Neural progenitor cell (in vitro differentiated cells): ENCODE measurements around the gene CCDC144A. TPM values are rescaled to one million over a fixed set of nuclear protein-coding genes. Genes with fewer than 3 reads are reported as not detected.
"Not testable (repeated sequence)": the region's sequence is repeated elsewhere in the genome, so short reads cannot be mapped to it uniquely, and the experiment has no call there.

Source experiments
- DNase-seq: peaks from one replicate; pipeline ENCODE4 v3.0.0-alpha.2; 2016; ENCODE audit warnings: low spot score
- H2AFZ ChIP-seq: fragments of 200-600 bp; sonication (generic); replicated peaks from 2 replicates; pipeline ENCODE4 v1.6.1; 2016; ENCODE audit warnings: antibody characterized with exemption
- H3F3A ChIP-seq: fragments of 200-600 bp; sonication (generic); 2 replicates; pipeline ENCODE4 v1.6.1; 2016; ENCODE audit warnings: antibody characterized with exemption, low read depth
- H3K27ac ChIP-seq: fragments of 200-600 bp; sonication (generic); 2 replicates; pipeline ENCODE4 v1.5.1; 2016; ENCODE audit warnings: mild to moderate bottlenecking
- H3K27me3 ChIP-seq: fragments of 200-600 bp; sonication (generic); 2 replicates; pipeline ENCODE4 v1.6.1; 2016; ENCODE audit warnings: mild to moderate bottlenecking, moderate library complexity
- H3K36me3 ChIP-seq: fragments of 200-600 bp; sonication (generic); 2 replicates; pipeline ENCODE4 v1.5.1; 2016
- H3K4me1 ChIP-seq: fragments of 200-600 bp; sonication (generic); 2 replicates; pipeline ENCODE4 v1.6.1; 2016; ENCODE audit warnings: mixed run types
- H3K4me2 ChIP-seq: fragments of 200-600 bp; sonication (generic); 2 replicates; pipeline ENCODE4 v1.6.1; 2016
- H3K4me3 ChIP-seq: fragments of 200-600 bp; sonication (generic); 2 replicates; pipeline ENCODE4 v1.5.1; 2016
- H3K79me2 ChIP-seq: fragments of 200-600 bp; sonication (generic); 2 replicates; pipeline ENCODE4 v1.6.1; 2016; ENCODE audit warnings: low read depth
- H3K9ac ChIP-seq: fragments of 200-600 bp; sonication (generic); 2 replicates; pipeline ENCODE4 v1.6.1; 2016
- H3K9me3 ChIP-seq: fragments of 200-600 bp; sonication (generic); 2 replicates; pipeline ENCODE4 v1.5.1; 2016; ENCODE audit warnings: low read depth
- H4K20me1 ChIP-seq: fragments of 200-600 bp; sonication (generic); 2 replicates; pipeline ENCODE4 v1.6.1; 2016; ENCODE audit warnings: low read depth
- H3K27ac Mint-ChIP-seq: 3 replicates; pipeline ENCODE4 v1.8.0; 2021; ENCODE audit warnings: mixed read lengths
- H3K27me3 Mint-ChIP-seq: 2 replicates; pipeline ENCODE4 v1.8.0; 2022; ENCODE audit warnings: low read depth, mild to moderate bottlenecking, inconsistent platforms, moderate library complexity, mixed read lengths; ENCODE audit not compliant: insufficient read depth
- H3K36me3 Mint-ChIP-seq: 3 replicates; pipeline ENCODE4 v1.8.0; 2021; ENCODE audit warnings: mixed read lengths
- H3K4me1 Mint-ChIP-seq: 3 replicates; pipeline ENCODE4 v1.8.0; 2021; ENCODE audit warnings: mixed read lengths
- H3K4me3 Mint-ChIP-seq: 3 replicates; pipeline ENCODE4 v1.8.0; 2021; ENCODE audit warnings: mild to moderate bottlenecking, moderate library complexity, mixed read lengths
- H3K9me3 Mint-ChIP-seq: 3 replicates; pipeline ENCODE4 v1.8.0; 2020; ENCODE audit warnings: mixed read lengths
- total RNA-seq: library from RNA; depleted of rRNA; stranded (reverse); fragments of >200 nt; gene quantifications from 2 replicates; pipeline ENCODE4 v1.2.3, GENCODE V29; 2015; ENCODE audit warnings: low replicate concordance
- TF ChIP-seq, protein P1 (sequence below): fragments of 200-600 bp; sonication (generic); IDR thresholded peaks from 2 replicates; pipeline ENCODE4 v1.5.1; 2017; ENCODE audit warnings: antibody characterized with exemption, mild to moderate bottlenecking

Gene CCDC144A
- total RNA-seq, 1 donor from 2014 or later, result 8.2 TPM

DNA sequence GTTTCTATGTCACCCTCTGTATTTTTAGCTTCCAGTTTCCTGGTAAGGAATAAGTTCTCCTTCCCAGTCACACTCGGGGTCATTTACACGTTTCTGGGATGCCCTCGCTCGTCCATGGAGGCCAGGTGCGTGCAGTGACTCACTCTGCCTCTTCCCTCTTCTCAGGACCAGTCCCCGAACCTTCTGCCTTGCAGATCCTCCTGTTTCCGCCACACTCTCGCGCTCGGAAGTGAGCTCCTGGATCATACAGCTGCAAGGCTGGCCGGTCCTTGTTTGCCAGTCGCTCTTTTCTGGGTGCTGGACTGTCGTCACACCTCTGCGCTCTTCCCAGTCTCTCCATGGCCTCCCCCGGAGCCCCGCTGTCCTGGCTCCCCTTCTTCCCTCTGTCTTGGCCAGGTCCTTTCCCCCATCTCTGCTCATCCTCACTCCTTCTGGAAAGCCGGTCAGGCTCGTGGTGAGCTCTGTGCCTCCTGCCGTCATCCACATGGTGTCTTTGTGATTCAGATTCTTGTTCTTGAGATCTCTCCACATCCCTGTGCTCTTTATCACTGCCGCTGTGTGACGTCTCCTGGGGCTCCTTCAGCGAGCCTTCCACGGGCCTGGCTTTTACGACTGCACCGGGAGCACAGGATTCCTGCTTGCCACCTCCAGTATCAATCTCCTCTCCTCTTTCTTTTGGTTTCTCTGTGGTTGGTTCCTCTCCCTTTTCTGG lies 55.6 kb downstream of the CCDC144A start:
- H3K9ac ChIP-seq, H3K4me1 ChIP-seq, H3K9me3 ChIP-seq, H3K27me3 ChIP-seq, H3K36me3 Mint-ChIP-seq, H3K9me3 Mint-ChIP-seq, H3K79me2 ChIP-seq, H3K27ac ChIP-seq, H4K20me1 ChIP-seq, H3K27me3 Mint-ChIP-seq, H3K36me3 ChIP-seq: not testable (repeated sequence)
- peak; percentile 49 for DNase-seq
- H3K4me1 Mint-ChIP-seq, result peaks cover 13% of the 10 kb centered on the region
- H3K4me3 ChIP-seq, result peak overlapping the region; percentile 38
- H3K4me2 ChIP-seq, result peak overlapping the region; percentile 88
- H2AFZ ChIP-seq, result peak overlapping the region; percentile 86
- peak overlapping the region; percentile 77 for H3K4me3 Mint-ChIP-seq
- H3F3A ChIP-seq, result peaks cover 12% of the 10 kb centered on the region
- H3K27ac Mint-ChIP-seq, result peak overlapping the region; percentile 38

DNA sequence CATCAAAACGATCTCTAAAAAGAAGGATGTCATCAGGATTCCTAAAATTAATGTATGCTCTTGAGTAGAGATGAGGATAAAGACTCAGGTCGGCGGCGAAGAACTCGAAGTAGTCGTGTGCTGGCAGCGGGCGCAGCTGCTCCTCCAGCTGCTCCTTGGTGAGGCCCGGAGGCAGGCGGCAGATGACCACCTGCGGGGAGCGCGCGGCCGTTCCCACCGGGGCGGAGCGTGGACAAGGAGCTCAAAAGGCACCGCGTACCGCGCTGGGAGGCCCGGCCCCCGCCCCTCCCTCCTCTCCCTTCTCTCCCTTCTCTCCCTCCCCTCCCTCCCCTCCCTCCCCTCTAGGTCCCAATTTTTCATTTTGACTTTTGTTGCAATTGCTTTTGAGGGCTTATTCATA lies 56.5 kb downstream of the CCDC144A start:
- not testable (repeated sequence) for H3K9ac ChIP-seq, H3K36me3 ChIP-seq, H3K9me3 Mint-ChIP-seq, H3K27ac ChIP-seq, H3K27me3 ChIP-seq, H3K27ac Mint-ChIP-seq, H3K27me3 Mint-ChIP-seq, H2AFZ ChIP-seq, H4K20me1 ChIP-seq, H3K4me1 ChIP-seq, H3K9me3 ChIP-seq, H3K79me2 ChIP-seq, H3K36me3 Mint-ChIP-seq
- Histone ChIP-seq H3F3A (peaks cover 12% of the 10 kb centered on the region), H3K4me3 (peak overlapping the region; percentile 38), H3K4me2 (peak overlapping the region; percentile 88)
- peaks cover 17% of the 10 kb centered on the region for H3K4me1 Mint-ChIP-seq
- H3K4me3 Mint-ChIP-seq, result peak overlapping the region; percentile 77
- DNase-seq, result peak; percentile 49

DNA sequence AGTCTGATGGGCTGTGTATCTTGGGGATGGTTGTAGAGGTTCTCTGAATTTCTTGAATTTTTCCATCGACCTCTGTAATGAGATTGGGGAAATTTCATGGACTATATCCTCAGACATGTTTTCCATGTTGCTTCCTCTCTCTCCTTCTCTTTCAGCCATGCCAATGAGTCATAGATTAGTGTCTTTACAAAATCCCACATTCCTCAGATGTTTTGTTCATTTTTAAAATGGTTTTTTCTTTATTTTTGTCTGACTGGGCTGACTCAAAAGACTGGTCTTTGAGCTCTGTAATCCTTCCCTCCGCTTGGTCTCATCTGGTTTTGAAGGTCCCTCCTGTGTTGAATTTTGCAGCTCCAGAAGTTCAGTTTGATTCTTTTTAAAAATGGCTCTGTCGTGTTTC lies 60.5 kb downstream of the CCDC144A start:
- H3F3A ChIP-seq, H3K9me3 Mint-ChIP-seq, H3K79me2 ChIP-seq, H3K4me2 ChIP-seq, H3K27me3 ChIP-seq, H3K27me3 Mint-ChIP-seq, H3K9ac ChIP-seq, H3K9me3 ChIP-seq, H3K4me3 ChIP-seq, H3K27ac ChIP-seq, H3K36me3 ChIP-seq, H4K20me1 ChIP-seq, H3K27ac Mint-ChIP-seq, H3K36me3 Mint-ChIP-seq, H3K4me1 ChIP-seq, H2AFZ ChIP-seq, H3K4me3 Mint-ChIP-seq, DNase-seq: not testable (repeated sequence)
- H3K4me1 Mint-ChIP-seq, result peaks cover 17% of the 10 kb centered on the region

DNA sequence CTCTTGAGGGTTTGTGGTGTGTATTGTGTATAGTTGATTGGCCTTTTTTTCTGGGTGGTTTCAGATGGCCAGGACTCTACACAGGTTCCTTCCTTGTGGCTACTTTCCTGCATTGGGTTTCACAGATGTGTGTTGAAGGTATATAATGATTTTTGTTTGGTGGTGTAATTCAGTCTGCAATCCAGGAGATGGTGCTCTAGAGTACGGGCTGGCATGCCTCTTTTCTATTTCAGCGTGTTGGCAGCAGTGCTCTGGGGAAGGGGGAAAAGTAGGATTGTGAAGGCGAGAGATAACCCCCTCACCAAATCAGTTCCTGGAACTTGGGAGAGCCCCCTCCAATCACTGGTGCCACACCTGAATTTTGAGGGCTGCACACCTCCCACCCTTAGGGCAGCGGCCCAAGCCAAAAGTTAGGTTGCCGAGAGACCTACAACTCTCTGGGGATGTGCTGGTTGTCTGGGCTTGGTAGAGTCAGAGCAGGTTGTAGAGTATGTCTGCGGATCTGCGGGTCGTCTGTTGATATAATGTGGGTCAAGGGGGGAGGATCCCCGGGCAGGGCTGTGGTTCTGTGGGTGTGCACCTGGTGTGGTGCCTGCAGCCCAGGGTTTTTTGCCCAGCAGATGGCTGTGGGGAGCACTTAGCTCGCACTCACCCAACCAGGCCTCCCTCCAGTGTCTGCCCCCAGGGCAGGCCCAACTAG lies 61.3 kb downstream of the CCDC144A start:
- H3K4me3 ChIP-seq, H3K9me3 ChIP-seq, H3K4me3 Mint-ChIP-seq, H2AFZ ChIP-seq, H3K4me1 ChIP-seq, H3K27me3 Mint-ChIP-seq, H4K20me1 ChIP-seq, H3K4me1 Mint-ChIP-seq, H3K9me3 Mint-ChIP-seq, H3K4me2 ChIP-seq, H3K27ac Mint-ChIP-seq, H3K9ac ChIP-seq, H3K36me3 Mint-ChIP-seq, H3K79me2 ChIP-seq, H3K27me3 ChIP-seq, H3K36me3 ChIP-seq, H3K27ac ChIP-seq, H3F3A ChIP-seq: not testable (repeated sequence)
- TF ChIP-seq, protein P1, sequence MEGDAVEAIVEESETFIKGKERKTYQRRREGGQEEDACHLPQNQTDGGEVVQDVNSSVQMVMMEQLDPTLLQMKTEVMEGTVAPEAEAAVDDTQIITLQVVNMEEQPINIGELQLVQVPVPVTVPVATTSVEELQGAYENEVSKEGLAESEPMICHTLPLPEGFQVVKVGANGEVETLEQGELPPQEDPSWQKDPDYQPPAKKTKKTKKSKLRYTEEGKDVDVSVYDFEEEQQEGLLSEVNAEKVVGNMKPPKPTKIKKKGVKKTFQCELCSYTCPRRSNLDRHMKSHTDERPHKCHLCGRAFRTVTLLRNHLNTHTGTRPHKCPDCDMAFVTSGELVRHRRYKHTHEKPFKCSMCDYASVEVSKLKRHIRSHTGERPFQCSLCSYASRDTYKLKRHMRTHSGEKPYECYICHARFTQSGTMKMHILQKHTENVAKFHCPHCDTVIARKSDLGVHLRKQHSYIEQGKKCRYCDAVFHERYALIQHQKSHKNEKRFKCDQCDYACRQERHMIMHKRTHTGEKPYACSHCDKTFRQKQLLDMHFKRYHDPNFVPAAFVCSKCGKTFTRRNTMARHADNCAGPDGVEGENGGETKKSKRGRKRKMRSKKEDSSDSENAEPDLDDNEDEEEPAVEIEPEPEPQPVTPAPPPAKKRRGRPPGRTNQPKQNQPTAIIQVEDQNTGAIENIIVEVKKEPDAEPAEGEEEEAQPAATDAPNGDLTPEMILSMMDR, result peak; percentile 67
- DNase-seq, result peak; percentile 48

DNA sequence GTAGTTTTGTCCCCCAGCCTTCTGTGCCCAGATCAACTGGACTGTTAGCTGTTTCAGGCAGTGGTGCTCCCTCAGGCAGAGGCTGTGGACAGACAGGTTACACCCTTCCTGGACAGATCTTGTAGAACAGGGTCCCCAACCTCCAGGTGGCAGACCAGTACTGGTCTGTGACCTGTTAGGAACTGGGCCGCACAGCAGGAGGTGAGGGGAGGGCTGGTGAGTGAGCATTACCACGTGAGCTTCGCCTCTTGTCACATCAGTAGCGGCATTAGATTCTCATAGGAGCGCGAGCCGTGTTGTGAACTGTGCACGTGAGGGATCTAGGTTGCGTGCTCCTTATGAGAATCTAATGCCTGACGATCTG lies 61.9 kb downstream of the CCDC144A start:
- not testable (repeated sequence) for H3K4me1 ChIP-seq, H3K27ac ChIP-seq, H3K4me2 ChIP-seq, H3K4me3 ChIP-seq, H3F3A ChIP-seq, DNase-seq, H3K27ac Mint-ChIP-seq, H3K36me3 ChIP-seq, H3K27me3 Mint-ChIP-seq, H3K4me1 Mint-ChIP-seq, H3K9ac ChIP-seq, H3K36me3 Mint-ChIP-seq, H2AFZ ChIP-seq, H3K79me2 ChIP-seq, H3K9me3 Mint-ChIP-seq, H3K4me3 Mint-ChIP-seq, H4K20me1 ChIP-seq, H3K9me3 ChIP-seq, H3K27me3 ChIP-seq

DNA sequence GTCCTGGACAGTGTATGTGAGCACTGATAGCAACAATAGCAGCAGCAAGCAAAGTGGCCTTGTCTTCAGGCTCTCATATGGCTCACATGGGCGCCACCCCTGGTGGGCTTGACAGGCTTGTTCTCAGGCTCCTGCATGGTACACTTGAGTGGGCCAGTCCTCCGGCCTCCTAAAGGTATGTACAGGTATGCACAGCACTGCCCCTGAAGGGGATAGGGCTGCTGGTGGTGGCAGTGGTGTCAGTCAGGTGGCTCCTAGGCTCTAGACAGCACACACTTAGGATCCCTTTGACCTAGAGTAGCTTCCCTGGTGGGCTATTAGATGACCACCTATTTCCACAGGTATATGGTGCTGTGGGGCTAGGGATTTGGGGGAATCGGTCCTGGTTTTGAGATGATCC lies 67.5 kb downstream of the CCDC144A start:
- H3K4me3 Mint-ChIP-seq, H3K9ac ChIP-seq, H3K36me3 Mint-ChIP-seq, DNase-seq, H3K4me2 ChIP-seq, H3K36me3 ChIP-seq, H3K27ac ChIP-seq, H3K4me1 ChIP-seq, H3F3A ChIP-seq, H3K9me3 Mint-ChIP-seq, H2AFZ ChIP-seq, H3K27ac Mint-ChIP-seq, H3K79me2 ChIP-seq, H3K4me3 ChIP-seq, H3K27me3 ChIP-seq, H3K4me1 Mint-ChIP-seq, H3K9me3 ChIP-seq, H3K27me3 Mint-ChIP-seq, H4K20me1 ChIP-seq: not testable (repeated sequence)

DNA sequence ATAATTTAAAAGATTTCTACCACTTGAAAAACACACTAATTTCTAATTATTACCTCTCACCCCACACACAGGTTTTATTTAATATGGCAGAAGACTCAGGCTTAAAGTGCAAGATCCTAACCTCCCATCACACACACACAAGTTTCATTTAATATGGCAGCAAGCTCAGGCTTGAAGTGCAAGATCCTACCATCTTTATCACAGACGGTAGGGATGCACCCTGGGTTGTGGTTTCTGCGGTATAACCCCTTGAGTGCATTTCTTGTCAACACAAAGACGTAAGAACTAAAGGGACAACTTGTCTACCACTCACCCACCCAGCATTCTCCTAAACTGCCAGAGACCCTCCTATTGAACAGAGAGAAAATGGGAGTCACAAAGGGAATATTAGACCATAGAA lies 68.1 kb downstream of the CCDC144A start:
- not testable (repeated sequence) for H3F3A ChIP-seq, H3K9ac ChIP-seq, H4K20me1 ChIP-seq, H3K27ac ChIP-seq, H3K4me1 ChIP-seq, H3K4me3 Mint-ChIP-seq, H3K9me3 Mint-ChIP-seq, H3K27me3 ChIP-seq, H3K4me1 Mint-ChIP-seq, DNase-seq, H2AFZ ChIP-seq, H3K9me3 ChIP-seq, H3K36me3 ChIP-seq, H3K36me3 Mint-ChIP-seq, H3K4me3 ChIP-seq, H3K27ac Mint-ChIP-seq, H3K79me2 ChIP-seq, H3K4me2 ChIP-seq, H3K27me3 Mint-ChIP-seq
